IPS-11a (cell line): ENCODE data around the gene M1AP.
"Not testable (repeated sequence)": the region's sequence is repeated elsewhere in the genome, so short reads cannot be mapped to it uniquely, and the experiment has no call there.

Experiments used
- H3K4me3 ChIP-seq: one replicate; pipeline ENCODE4 v1.5.1; 2013; ENCODE audit warnings: low read depth, low read length, control low read depth

The M1AP gene

DNA sequence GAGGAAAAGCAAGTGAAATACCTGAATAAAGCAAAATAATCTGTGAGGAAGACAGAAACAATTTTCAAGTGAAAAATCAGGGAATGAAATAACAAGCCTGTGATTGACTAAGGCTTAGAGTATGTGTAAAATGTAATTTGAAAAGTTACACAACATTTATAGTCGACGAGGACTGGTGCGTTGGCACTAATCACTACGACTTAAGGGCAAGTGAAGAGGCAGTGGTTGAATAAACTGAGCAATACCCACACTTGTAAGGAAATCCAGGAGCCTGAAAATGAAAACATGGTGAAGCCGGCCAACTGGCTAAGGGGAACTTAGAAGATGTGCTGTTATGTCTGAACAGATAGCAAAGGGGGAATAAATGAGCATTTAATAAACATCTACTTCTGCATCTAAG is 80.2 kb downstream of the M1AP start:
- H3K4me3 ChIP-seq, result no peak overlapping the region

DNA sequence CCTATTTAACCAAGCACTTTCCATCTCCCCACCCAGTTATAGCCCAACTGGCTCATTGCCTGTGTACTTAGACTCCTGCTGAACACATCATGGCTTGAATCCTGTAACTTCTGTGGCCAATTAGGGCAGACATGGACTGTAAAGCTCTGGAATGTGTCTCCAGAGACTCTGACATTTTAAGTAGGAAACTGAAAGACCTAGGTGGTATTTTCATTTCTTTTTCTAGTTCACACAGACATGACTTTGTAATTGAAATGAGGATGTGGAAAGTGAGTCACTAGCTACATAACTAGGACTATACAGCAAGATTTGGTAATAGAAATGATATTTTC is 81.4 kb downstream of the M1AP start:
- no peak overlapping the region for H3K4me3 ChIP-seq

GRCh38 chr2:74566076-74566753 is 81.9 kb downstream of the M1AP start:
- H3K4me3 ChIP-seq, result no peak overlapping the region

DNA sequence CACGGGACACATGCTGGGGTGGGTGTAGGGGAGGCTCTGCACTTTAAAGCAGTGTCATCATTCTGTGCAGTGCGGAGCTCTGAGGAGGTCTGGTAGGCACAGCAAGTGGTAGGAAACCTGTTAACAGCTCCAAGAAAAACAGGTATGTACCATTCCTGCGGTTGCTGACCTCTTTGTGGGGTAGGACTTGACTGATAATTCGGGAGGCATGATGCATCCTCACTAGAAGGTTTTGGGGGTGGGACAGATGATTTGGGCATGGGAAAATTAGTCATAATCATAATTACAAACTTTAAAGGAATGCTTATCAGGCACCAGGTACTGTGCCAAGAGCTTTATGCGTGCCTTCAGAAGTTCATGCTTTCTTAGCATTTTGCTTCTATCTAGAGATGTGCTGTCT is 83.9 kb downstream of the M1AP start:
- no peak overlapping the region for H3K4me3 ChIP-seq

GRCh38 chr2:74562126-74562775 is 85.9 kb downstream of the M1AP start:
- no peak overlapping the region for H3K4me3 ChIP-seq

GRCh38 chr2:74561022-74561421 is 87.1 kb downstream of the M1AP start:
- H3K4me3 ChIP-seq, result not testable (repeated sequence)

GRCh38 chr2:74560591-74560990 is 87.5 kb downstream of the M1AP start:
- H3K4me3 ChIP-seq, result no peak overlapping the region

- H3K4me3 ChIP-seq, result no peak overlapping the region
Measured at GRCh38 chr2:74559912-74560311, 88.2 kb downstream of the M1AP start.

DNA sequence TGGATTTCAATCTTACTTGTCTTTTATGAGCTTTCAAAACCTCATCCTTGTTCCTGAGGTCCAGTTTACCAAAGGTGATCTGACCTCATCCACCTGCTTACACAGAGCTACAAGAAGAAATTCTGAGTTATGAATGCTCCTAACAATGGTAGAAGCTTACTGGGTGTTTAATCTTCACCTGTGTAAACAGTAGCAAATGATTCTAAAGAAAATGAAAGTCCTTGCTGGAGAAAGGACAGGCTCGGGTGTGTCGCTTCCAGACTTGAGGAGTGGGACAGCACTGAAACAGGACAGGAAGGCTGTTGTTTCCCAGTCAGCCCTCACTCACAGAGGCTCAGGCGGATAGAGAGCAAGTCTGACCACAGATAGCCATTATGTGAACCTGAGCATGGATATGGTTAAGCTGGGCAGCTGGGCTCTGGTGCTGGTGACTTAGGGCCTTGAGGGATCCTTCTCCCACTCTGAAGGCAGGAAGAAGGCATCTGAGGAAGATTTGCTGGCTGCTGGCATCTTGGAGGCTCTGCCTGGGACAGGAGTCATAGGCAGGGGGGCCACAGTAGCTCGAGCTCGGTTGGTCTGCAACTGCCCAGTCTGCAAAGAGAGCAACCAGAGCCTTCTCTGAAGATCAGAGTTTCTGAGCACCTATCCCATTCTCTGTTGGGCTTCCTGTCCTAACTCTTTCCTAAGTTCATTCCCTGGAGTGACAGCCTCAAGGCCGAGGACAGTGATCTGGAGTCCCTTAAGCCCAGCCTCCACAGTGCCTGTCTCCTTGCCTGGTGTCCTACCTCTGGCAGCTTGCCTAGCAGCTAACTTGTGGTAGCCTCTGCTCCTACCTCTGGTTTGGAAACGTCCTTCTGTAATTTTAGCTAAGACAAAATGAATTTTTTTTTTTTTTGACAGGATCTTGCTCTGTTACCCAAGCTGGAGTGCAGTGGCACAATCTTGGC is 89.6 kb downstream of the M1AP start:
- no peak overlapping the region for H3K4me3 ChIP-seq

DNA sequence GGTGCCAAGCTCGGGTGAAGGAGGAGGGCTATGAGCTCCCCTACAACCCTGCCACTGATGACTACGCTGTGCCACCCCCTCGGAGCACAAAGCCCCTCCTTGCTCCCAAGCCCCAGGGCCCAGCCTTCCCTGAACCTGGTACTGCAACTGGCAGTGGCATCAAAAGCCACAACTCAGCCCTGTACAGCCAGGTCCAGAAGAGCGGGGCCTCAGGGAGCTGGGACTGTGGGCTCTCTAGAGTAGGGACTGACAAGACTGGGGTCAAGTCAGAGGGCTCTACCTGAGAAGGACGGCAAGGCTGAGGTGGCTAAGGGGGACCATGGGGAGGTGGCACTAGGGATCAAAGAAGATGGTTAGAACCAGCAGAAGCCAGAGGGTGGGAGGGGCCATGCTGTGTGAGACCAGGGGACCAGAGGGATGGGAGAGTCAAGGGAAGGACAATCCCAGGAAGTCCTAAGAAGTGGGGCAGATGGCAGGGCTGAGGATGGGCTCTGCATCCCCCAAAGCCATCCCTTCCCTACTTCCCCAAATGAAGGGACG is 91.2 kb downstream of the M1AP start:
- no peak overlapping the region for H3K4me3 ChIP-seq

DNA sequence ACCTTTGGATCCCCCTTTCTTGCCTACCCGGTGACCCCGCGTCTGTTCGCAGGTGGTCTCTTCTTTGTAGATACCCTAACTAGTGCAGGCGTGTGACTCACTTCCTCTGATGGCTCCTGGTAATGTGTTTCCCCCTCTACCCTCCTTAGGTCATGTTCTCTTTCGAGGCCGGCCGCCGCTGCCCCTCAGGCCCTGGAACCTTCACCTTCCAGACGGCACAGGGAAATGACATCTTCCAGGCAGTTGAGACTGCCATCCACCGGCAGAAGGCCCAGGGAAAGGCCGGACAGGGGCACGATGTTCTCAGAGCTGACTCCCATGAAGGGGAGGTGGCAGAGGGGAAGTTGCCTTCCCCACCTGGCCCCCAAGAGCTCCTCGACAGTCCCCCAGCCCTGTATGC is 92.0 kb downstream of the M1AP start:
- H3K4me3 ChIP-seq, result no peak overlapping the region

DNA sequence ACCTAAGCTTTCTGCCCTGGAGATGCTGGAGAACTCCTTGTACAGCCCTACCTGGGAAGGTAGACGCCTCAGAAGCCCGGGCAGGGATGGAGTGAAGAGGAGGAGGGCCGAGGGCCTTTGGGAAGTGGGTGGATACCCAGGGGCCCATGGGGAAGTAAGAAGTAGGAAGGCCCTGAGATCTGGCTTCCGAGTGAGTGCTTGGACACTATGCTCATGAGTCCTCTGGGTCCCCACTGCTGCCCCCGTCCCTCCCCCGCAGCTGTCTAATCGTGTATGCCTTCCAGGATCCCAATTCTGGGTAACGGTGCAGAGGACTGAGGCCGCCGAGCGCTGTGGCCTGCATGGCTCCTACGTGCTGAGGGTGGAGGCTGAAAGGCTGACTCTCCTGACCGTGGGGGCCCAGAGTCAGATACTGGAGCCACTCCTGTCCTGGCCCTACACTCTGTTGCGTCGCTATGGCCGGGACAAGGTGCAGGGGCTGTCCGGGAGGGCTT is 92.5 kb downstream of the M1AP start:
- H3K4me3 ChIP-seq, result peak overlapping the region; percentile 88

DNA sequence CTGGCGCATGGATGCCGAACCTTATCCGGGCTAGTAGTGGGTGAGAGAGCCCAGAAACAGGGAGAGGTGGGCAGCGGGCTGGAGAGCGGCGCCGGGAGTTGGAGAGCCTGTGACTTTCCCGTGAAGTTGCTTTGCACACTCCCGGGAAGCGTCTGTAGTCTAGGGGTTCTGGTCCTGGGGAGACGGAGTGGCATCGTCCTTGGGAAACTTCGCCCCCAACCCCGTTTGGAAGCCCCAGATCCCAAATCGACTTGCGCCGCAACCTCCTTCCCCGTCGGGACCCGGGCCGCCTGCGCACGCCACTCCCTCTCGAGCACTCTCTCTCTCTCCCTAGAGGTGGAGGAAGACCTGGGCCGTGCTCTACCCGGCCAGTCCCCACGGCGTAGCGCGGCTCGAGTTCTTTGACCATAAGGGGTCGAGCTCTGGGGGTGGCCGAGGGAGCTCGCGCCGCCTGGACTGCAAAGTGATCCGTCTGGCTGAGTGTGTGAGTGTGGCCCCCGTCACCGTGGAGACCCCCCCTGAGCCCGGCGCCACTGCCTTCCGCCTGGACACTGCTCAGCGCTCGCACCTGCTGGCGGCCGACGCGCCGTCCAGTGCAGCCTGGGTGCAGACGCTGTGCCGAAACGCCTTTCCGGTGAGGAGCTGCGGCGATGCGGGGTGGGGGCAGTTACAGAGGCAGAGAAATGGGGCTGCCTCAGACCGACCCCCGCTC is 93.2 kb downstream of the M1AP start:
- H3K4me3 ChIP-seq, result peak overlapping the region; percentile 88

- H3K4me3 ChIP-seq, result peak within 1 kb of the TSS; percentile 88
Measured at GRCh38 chr2:74553892-74554819, 94.0 kb downstream of the M1AP start, which contains the start of the genes DOK1 and LOXL3. TSS of gene DOK1 (plus strand) at chr2:74554720. CDS start at chr2:74554755, 35 bp downstream. TSS of gene LOXL3 (minus strand) at chr2:74553942. CDS start at chr2:74552634, 1,308 bp downstream.

GRCh38 chr2:74552914-74553811 is 95.0 kb downstream of the M1AP start:
- peak overlapping the region; percentile 88 for H3K4me3 ChIP-seq

DNA sequence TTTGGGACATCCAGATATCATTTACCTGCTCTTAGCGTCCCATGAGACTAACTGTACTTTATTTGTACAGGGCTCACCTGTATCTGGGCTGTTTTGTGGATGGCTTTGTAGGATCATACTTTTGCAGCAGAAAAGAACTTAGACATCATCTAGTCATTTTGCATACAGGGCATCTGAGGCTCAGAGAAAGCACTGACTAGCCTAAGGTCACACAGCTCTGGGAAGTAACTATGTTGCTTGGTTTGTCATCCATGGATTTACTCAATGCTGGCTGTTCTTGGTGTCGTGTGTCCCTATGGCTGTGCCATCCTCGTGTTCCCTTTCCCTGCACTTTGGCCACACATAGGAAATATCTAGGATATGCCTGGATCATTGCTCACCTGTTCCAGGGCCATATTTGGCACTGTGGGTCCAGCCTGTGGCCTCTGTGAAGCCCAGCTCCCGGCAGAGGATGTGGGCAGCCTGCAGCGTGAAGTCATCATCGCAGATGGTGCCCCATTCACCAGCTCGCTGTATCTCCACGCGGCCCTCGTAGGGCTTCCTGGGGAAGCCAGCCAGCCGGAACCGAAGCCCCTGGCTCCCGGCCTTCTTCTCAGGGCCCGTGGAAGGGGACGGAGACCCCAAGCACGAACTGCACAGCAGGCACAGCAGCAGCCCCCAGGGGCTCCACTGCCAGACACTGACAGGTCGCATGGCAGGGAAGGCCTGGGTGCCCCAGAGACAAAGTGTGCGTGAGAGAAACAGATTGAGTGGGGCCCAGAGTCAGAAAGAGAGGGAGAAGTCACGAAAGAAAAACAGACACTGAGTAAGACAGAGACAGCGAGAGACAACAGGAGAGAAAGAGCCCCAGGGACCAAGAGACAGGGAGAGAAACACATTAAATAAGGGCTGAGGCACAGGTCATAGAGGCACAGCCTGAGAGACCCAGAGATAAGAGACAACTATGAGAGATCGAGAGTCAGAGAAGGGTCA is 95.9 kb downstream of the M1AP start:
- no peak overlapping the region for H3K4me3 ChIP-seq

DNA sequence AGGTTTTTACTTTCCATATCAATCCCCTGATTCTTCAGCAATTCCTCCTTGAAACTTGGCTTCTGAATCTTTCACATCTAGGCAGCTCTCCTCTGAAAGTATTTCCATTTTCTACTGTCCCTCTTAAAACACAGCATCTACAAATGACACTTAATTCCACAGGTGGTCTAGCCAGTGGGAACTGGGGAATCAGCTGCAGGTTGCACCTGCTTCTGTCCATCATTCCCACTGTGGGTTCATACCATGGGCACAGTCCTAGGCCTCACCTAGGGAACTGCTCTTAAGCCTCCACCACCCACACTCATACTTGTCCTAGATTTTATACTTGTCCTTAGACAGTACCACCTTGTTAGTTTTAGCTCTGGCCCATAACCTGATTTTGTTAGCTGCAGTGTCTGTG is 96.6 kb downstream of the M1AP start:
- H3K4me3 ChIP-seq, result no peak overlapping the region
